Hepatocyte (in vitro differentiated cells): Measurements from ENCODE around the gene MYO1E. TPM values are rescaled to one million over a fixed set of nuclear protein-coding genes. Genes with fewer than 3 reads are reported as not detected.

Experiments
- DNase-seq: peaks from one replicate; pipeline ENCODE4 v3.0.0-alpha.2; 2016; ENCODE audit warnings: low spot score
- H2AFZ ChIP-seq: fragments of 200-600 bp; sonication (generic); 2 replicates; pipeline ENCODE4 v1.6.0; 2016; ENCODE audit warnings: antibody characterized with exemption, mild to moderate bottlenecking
- H3K27ac ChIP-seq: fragments of 200-600 bp; sonication (generic); 2 replicates; pipeline ENCODE4 v1.5.1; 2016; ENCODE audit warnings: mild to moderate bottlenecking
- H3K27me3 ChIP-seq: fragments of 200-600 bp; sonication (generic); 2 replicates; pipeline ENCODE4 v1.6.1; 2016
- H3K36me3 ChIP-seq: fragments of 200-600 bp; sonication (generic); replicated peaks from 2 replicates; pipeline ENCODE4 v1.5.1; 2016; ENCODE audit warnings: low read depth; ENCODE audit not compliant: insufficient read depth
- H3K4me1 ChIP-seq: fragments of 200-600 bp; sonication (generic); 2 replicates; pipeline ENCODE4 v1.5.1; 2016; ENCODE audit warnings: mild to moderate bottlenecking, moderate library complexity; ENCODE audit not compliant: insufficient read depth
- H3K4me2 ChIP-seq: fragments of 200-600 bp; sonication (generic); 2 replicates; pipeline ENCODE4 v1.6.0; 2016
- H3K4me3 ChIP-seq: fragments of 200-600 bp; sonication (generic); 2 replicates; pipeline ENCODE4 v1.5.1; 2016; ENCODE audit warnings: mild to moderate bottlenecking
- H3K79me2 ChIP-seq: fragments of 200-600 bp; sonication (generic); 2 replicates; pipeline ENCODE4 v1.6.0; 2017; ENCODE audit warnings: mild to moderate bottlenecking
- H3K9me2 ChIP-seq: fragments of 200-600 bp; sonication (generic); replicated peaks from 2 replicates; pipeline ENCODE4 v1.6.0; 2017; ENCODE audit warnings: mild to moderate bottlenecking; ENCODE audit not compliant: insufficient read depth
- H3K9me3 ChIP-seq: fragments of 200-600 bp; sonication (generic); 2 replicates; pipeline ENCODE4 v1.5.1; 2016; ENCODE audit warnings: low read depth, mild to moderate bottlenecking
- H4K20me1 ChIP-seq: fragments of 200-600 bp; sonication (generic); 2 replicates; pipeline ENCODE4 v1.6.0; 2016; ENCODE audit warnings: mild to moderate bottlenecking; ENCODE audit not compliant: insufficient read depth, poor library complexity, severe bottlenecking
- EZH2 ChIP-seq: fragments of 200-600 bp; sonication (generic); IDR thresholded peaks from 2 replicates; pipeline ENCODE4 v1.6.1; 2016; ENCODE audit warnings: antibody characterized with exemption, mild to moderate bottlenecking, borderline replicate concordance
- EZH2phosphoT487 ChIP-seq: fragments of 200-600 bp; sonication (generic); IDR thresholded peaks from one replicate; pipeline ENCODE4 v1.6.1; 2018; ENCODE audit warnings: antibody characterized with exemption, mild to moderate bottlenecking, low read depth, moderate library complexity; ENCODE audit not compliant: unreplicated experiment, severe bottlenecking
- WGBS: methylation state at CpG from one replicate; pipeline ENCODE4 v1.1.6; 2016; ENCODE audit warnings: low lambda C conversion rate; ENCODE audit errors: missing lambda C conversion rate; 5-methylcytosine and 5-hydroxymethylcytosine counted together
- polyA plus RNA-seq: library from polyadenylated mRNA; unstranded; fragments of >200 nt; fragmentation: Nextera tagmentation; extraction: Ambion mirVana; gene quantifications from 2 replicates; pipeline ENCODE4 v1.2.1, GENCODE V29; 2016
- total RNA-seq: library from RNA; depleted of rRNA; stranded (reverse); fragments of >200 nt; gene quantifications from 2 replicates; pipeline ENCODE4 v1.2.3, GENCODE V29; 2014
- TF ChIP-seq, protein P1 (sequence below): fragments of 200-600 bp; sonication (generic); IDR thresholded peaks from 2 replicates; pipeline ENCODE4 v1.5.1; 2016; ENCODE audit warnings: antibody characterized with exemption, mild to moderate bottlenecking; ENCODE audit not compliant: poor library complexity

MYO1E gene
- total and polyA plus RNA-seq, 2 experiments from 2014 or later = 107 to 111 TPM

DNA sequence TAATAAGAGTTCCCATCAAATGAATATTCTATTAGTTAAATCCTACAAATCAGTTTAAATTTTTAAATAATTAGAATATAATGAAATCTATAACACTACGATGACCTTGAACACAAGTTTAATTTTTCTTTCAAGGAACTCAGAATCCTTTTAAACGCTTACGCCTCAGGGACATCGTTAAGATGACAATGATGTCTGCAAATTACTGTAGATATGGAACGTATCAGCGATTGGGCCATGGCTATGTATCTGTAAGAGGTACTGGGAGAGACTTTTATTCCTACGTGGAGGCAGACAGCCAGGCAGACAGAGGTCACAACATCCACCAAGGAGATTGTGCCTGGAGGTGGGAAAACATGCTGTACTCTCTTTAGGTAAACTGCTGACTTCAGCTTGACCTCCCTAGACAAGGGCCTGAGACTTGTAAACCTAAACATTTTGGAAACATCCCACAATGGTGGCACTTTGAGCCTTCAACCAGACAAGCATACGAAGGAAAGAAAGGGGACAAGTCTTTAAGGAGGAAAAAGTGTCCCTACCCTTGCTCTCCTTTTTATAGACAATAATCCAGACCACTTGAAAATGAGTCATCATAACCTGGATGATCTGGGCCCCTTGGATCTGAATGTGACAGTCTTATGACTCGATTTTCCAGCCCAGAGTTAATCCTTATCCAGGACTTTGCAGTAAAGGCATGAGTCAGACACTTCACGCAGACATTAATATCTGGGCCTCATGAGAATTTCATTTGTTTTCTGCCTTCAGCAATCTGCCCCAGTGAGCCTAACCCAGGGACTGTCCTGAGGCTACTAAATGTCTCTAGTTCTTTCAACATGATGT lies 172.8 kb downstream of the MYO1E start:
- H4K20me1 ChIP-seq = no peaks in the 10 kb centered on the region
- TF ChIP-seq EZH2 (no peak), EZH2phosphoT487 (no peak)
- TF ChIP-seq, protein P1, sequence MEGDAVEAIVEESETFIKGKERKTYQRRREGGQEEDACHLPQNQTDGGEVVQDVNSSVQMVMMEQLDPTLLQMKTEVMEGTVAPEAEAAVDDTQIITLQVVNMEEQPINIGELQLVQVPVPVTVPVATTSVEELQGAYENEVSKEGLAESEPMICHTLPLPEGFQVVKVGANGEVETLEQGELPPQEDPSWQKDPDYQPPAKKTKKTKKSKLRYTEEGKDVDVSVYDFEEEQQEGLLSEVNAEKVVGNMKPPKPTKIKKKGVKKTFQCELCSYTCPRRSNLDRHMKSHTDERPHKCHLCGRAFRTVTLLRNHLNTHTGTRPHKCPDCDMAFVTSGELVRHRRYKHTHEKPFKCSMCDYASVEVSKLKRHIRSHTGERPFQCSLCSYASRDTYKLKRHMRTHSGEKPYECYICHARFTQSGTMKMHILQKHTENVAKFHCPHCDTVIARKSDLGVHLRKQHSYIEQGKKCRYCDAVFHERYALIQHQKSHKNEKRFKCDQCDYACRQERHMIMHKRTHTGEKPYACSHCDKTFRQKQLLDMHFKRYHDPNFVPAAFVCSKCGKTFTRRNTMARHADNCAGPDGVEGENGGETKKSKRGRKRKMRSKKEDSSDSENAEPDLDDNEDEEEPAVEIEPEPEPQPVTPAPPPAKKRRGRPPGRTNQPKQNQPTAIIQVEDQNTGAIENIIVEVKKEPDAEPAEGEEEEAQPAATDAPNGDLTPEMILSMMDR = no peak
- no peaks in the 10 kb centered on the region for H3K27me3 ChIP-seq
- peak; percentile 61 for DNase-seq
- no peaks in the 10 kb centered on the region for H3K36me3 ChIP-seq
- no peaks in the 10 kb centered on the region for H3K4me1 ChIP-seq
- no peaks in the 10 kb centered on the region for H3K9me3 ChIP-seq
- no peak overlapping the region for H3K4me2 ChIP-seq
- H3K9me2 ChIP-seq = no peaks in the 10 kb centered on the region
- 74% methylated on average over 10 of the region's 10 CpGs for WGBS
- no peak overlapping the region for H3K4me3 ChIP-seq
- H3K79me2 ChIP-seq = no peaks in the 10 kb centered on the region
- peak overlapping the region; percentile 89 for H3K27ac ChIP-seq
- H2AFZ ChIP-seq = no peak overlapping the region

DNA sequence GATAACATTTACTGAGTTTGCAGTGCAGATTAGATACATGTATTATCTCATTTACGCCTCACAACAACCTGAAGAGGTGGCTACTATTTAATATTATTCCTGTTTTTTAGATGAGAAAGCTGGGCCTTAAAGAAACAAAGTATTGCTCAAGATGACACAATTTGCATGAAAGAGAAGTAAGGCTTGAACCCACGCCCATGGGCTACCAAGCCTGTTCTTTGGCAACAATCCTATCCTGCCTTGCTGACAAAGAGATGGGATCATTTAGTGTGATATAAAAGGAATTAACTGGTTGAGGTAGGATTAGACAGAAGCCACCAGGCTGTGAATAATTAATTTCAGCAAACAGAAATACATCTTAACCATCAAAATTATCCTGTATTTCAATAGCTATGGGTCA lies 175.2 kb downstream of the MYO1E start:
- H3K36me3 ChIP-seq = no peaks in the 10 kb centered on the region
- H3K27me3 ChIP-seq = no peaks in the 10 kb centered on the region
- no peaks in the 10 kb centered on the region for H3K9me3 ChIP-seq
- H2AFZ ChIP-seq = no peak overlapping the region
- no peak overlapping the region for H3K4me2 ChIP-seq
- 67% methylated on average over 2 of the region's 2 CpGs for WGBS
- no peaks in the 10 kb centered on the region for H3K9me2 ChIP-seq
- TF ChIP-seq, protein P1 = no peak
- TF ChIP-seq EZH2phosphoT487 = no peak
- no peak for TF ChIP-seq EZH2
- DNase-seq = no peak
- no peak overlapping the region for H3K4me3 ChIP-seq
- no peaks in the 10 kb centered on the region for H3K4me1 ChIP-seq
- no peaks in the 10 kb centered on the region for H4K20me1 ChIP-seq
- H3K79me2 ChIP-seq = no peaks in the 10 kb centered on the region
- no peak overlapping the region for H3K27ac ChIP-seq

DNA sequence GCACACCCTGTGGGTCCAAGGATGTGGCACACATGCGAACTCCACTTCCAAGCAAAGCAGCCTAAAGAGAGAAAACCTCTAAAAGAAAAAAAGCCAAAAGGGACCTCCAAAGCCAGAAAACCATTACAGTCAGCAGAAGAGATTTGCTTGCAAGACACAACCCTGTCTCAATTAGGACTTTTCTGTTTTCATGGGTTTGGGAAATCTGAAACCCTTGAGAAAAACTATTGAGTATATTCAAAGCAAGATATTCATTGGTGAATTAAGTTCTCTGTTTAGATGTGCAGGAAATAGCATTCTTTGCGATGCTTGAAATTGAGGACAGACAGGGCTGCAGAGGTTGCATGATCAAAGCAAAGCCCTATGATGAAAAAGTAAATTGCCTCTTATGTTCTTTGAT lies 176.3 kb downstream of the MYO1E start:
- H3K27me3 ChIP-seq = no peaks in the 10 kb centered on the region
- no peaks in the 10 kb centered on the region for H3K4me1 ChIP-seq
- H3K4me3 ChIP-seq = no peak overlapping the region
- H3K9me2 ChIP-seq = no peaks in the 10 kb centered on the region
- no peaks in the 10 kb centered on the region for H3K79me2 ChIP-seq
- no peak overlapping the region for H3K4me2 ChIP-seq
- DNase-seq = no peak
- H3K36me3 ChIP-seq = no peaks in the 10 kb centered on the region
- H3K9me3 ChIP-seq = no peaks in the 10 kb centered on the region
- no peaks in the 10 kb centered on the region for H4K20me1 ChIP-seq
- H3K27ac ChIP-seq = no peak overlapping the region
- WGBS = 63% methylated on average over 2 of the region's 2 CpGs
- TF ChIP-seq EZH2 (no peak), EZH2phosphoT487 (no peak)
- TF ChIP-seq, protein P1 = no peak
- H2AFZ ChIP-seq = no peak overlapping the region
